Measurements from ENCODE around the gene KLK10. TPM values are rescaled to one million over a fixed set of nuclear protein-coding genes. Genes with fewer than 3 reads are reported as not detected.
"Not testable (repeated sequence)": the region's sequence is repeated elsewhere in the genome, so short reads cannot be mapped to it uniquely, and the experiment has no call there.

KLK10 gene
- total and polyA plus RNA-seq, 2 experiments from 2014 or later, result not detected

DNA sequence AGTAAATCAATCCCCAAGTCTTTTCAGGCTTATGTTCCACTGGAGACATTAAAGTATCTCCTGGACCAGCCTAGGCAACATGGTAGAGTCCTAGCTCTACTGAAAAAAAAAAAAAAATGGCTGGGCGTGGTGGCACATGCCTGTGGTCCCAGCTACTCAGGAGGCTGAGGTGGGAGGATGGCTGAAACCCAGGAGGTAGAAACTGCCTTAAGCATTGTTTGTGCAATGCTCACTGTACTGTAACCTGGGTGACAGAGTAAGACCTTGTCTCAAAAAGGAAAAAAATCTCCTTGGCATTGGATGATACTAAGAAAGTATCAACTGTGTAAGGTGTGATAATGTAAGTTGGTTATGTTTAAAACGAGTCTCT, 26.9 kb downstream of the KLK10 start:
- Histone ChIP-seq H3K9ac (no peak overlapping the region), H3K4me2 (ENCODE audit: unreplicated experiment) (no peak overlapping the region), H3K4me1 (ENCODE audit: insufficient read depth) (no peaks in the 10 kb centered on the region), H4K20me1 (ENCODE audit: insufficient read depth) (no peaks in the 10 kb centered on the region), H3F3A (ENCODE audit: insufficient read depth) (no peaks in the 10 kb centered on the region), H3K79me2 (ENCODE audit: insufficient read depth) (no peaks in the 10 kb centered on the region), H3K4me3 (no peak overlapping the region), H3K36me3 (ENCODE audit: low read depth) (no peaks in the 10 kb centered on the region), H3K9me3 (ENCODE audit: low read depth) (no peaks in the 10 kb centered on the region), H3K27ac (no peak overlapping the region), H3K27me3 (replicated peaks; ENCODE audit: insufficient read depth) (no peaks in the 10 kb centered on the region), H2AFZ (no peak overlapping the region), H3K9me2 (ENCODE audit: insufficient read depth) (no peaks in the 10 kb centered on the region)
- no peak for TF ChIP-seq EZH2 (IDR thresholded peaks at IDR 0.05; ENCODE audit: insufficient read depth, poor library complexity, severe bottlenecking)
- DNase-seq, result no peak
- WGBS, 2 experiments (ENCODE audit: low coverage in 1 of 2, low lambda C conversion rate in 2 of 2, missing lambda C conversion rate in 2 of 2), result 7 to 9% methylated on average over 2 of the region's 2 CpGs
- in situ Hi-C loops (cut with MboI), result no loop called here

DNA sequence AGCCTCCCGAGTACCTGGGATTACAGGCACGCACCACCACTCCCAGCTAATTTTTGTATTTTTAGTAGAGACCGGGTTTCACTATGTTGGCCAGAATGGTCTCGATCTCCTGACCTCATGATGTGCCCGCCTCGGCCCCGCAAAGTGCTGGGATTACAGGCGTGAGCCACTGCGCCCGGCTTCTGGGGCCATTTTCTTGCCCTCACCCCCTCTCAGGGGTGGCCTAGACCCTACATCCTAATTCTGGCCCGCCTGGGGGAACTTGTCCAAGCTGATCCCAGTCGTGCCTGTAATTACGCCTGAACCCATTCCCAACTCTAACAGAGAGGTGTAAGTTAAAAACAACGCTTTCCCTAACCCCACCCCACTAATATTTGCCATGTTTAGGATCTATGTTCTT, 35.1 kb downstream of the KLK10 start:
- H2AFZ ChIP-seq; H3K36me3 ChIP-seq (ENCODE audit: low read depth); H3K9me3 ChIP-seq (ENCODE audit: low read depth); H3K4me2 ChIP-seq (ENCODE audit: unreplicated experiment); H3K27me3 ChIP-seq (replicated peaks; ENCODE audit: insufficient read depth); H3K4me3 ChIP-seq; H3K9me2 ChIP-seq (ENCODE audit: insufficient read depth); in situ Hi-C loops (cut with MboI); H3K9ac ChIP-seq; H3K79me2 ChIP-seq (ENCODE audit: insufficient read depth); H3K27ac ChIP-seq; H3F3A ChIP-seq (ENCODE audit: insufficient read depth); H4K20me1 ChIP-seq (ENCODE audit: insufficient read depth); H3K4me1 ChIP-seq (ENCODE audit: insufficient read depth); DNase-seq: not testable (repeated sequence)
- WGBS, 2 experiments (ENCODE audit: low coverage in 1 of 2, low lambda C conversion rate in 2 of 2, missing lambda C conversion rate in 2 of 2), result 67 to 69% methylated on average over 14 of the region's 14 CpGs

GRCh38 chr19:50983625-50984292, 35.8 kb downstream of the KLK10 start, which contains the start of gene KLK7:
TSS of gene KLK7 (minus strand) at chr19:50983917. CDS start at chr19:50982399, 1,518 bp downstream.
- Histone ChIP-seq H3K36me3 (ENCODE audit: low read depth) (no peaks in the 10 kb centered on the region), H4K20me1 (ENCODE audit: insufficient read depth) (no peaks in the 10 kb centered on the region), H3K27me3 (replicated peaks; ENCODE audit: insufficient read depth) (no peaks in the 10 kb centered on the region; the same call in 1 of the 2 replicates), H3K79me2 (ENCODE audit: insufficient read depth) (no peaks in the 10 kb centered on the region), H3K9me3 (ENCODE audit: low read depth) (no peaks in the 10 kb centered on the region), H2AFZ (no peak within 1 kb of the TSS), H3K27ac (no peak within 1 kb of the TSS), H3K9me2 (ENCODE audit: insufficient read depth) (no peaks in the 10 kb centered on the region), H3K9ac (no peak within 1 kb of the TSS), H3F3A (ENCODE audit: insufficient read depth) (no peaks in the 10 kb centered on the region), H3K4me2 (ENCODE audit: unreplicated experiment) (no peak within 1 kb of the TSS), H3K4me3 (no peak within 1 kb of the TSS), H3K4me1 (ENCODE audit: insufficient read depth) (no peaks in the 10 kb centered on the region)
- in situ Hi-C loops (cut with MboI), result no loop called here
- no peak for DNase-seq
- 7 to 8% methylated on average over 25 to 28 of the region's 28 CpGs for WGBS, 2 experiments (ENCODE audit: low coverage in 1 of 2, low lambda C conversion rate in 2 of 2, missing lambda C conversion rate in 2 of 2)
- no peak for TF ChIP-seq EZH2phosphoT487 (IDR thresholded peaks at IDR 0.05; ENCODE audit: insufficient read depth, low read depth)
- TF ChIP-seq EZH2 (IDR thresholded peaks at IDR 0.05; ENCODE audit: insufficient read depth, poor library complexity, severe bottlenecking), result no peak

DNA sequence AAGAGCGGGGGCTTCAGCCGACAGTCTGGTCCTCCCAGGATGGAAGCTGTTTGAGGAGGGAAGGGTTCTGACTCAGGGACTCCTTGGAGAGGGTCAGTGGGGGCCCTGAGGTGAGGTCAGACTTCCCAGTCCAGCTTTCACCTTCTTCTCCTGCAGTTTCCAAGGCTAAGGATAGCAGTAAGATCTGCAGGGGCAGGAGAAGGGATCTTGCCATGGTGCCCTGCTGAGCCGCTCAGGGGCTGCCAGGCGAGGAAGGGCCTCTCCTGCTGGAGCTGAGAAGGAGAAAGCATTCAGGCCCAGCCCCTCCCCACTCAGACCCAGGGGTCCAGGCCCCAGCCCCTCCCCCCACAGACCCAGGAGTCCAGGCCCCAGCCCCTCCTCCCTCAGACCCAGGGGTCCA, 37.3 kb downstream of the KLK10 start:
- H3K4me3 ChIP-seq, result no peak overlapping the region
- H3K9ac ChIP-seq, result no peak overlapping the region
- no peaks in the 10 kb centered on the region for H3K79me2 ChIP-seq (ENCODE audit: insufficient read depth)
- no peak overlapping the region for H3K4me2 ChIP-seq (ENCODE audit: unreplicated experiment)
- in situ Hi-C loops (cut with MboI), result no loop called here
- 48 to 52% methylated on average over 4 of the region's 4 CpGs for WGBS, 2 experiments (ENCODE audit: low coverage in 1 of 2, low lambda C conversion rate in 2 of 2, missing lambda C conversion rate in 2 of 2)
- no peaks in the 10 kb centered on the region for H3K9me2 ChIP-seq (ENCODE audit: insufficient read depth)
- H4K20me1 ChIP-seq (ENCODE audit: insufficient read depth), result no peaks in the 10 kb centered on the region
- no peaks in the 10 kb centered on the region for H3K9me3 ChIP-seq (ENCODE audit: low read depth)
- H2AFZ ChIP-seq, result no peak overlapping the region
- no peak for DNase-seq
- no peaks in the 10 kb centered on the region; the same call in 1 of the 2 replicates for H3K27me3 ChIP-seq (replicated peaks; ENCODE audit: insufficient read depth)
- no peak for TF ChIP-seq EZH2phosphoT487 (IDR thresholded peaks at IDR 0.05; ENCODE audit: insufficient read depth, low read depth)
- no peak for TF ChIP-seq EZH2 (IDR thresholded peaks at IDR 0.05; ENCODE audit: insufficient read depth, poor library complexity, severe bottlenecking)
- no peaks in the 10 kb centered on the region for H3K4me1 ChIP-seq (ENCODE audit: insufficient read depth)
- H3F3A ChIP-seq (ENCODE audit: insufficient read depth), result no peaks in the 10 kb centered on the region
- no peaks in the 10 kb centered on the region for H3K36me3 ChIP-seq (ENCODE audit: low read depth)
- H3K27ac ChIP-seq, result no peak overlapping the region
